ENCODE results near the gene CD320. TPM values are rescaled to one million over a fixed set of nuclear protein-coding genes. Genes with fewer than 3 reads are reported as not detected.

The CD320 gene
- total and polyA plus RNA-seq, 10 of the 15 experiments (the other 5 are each of a cell fraction or from before 2014, with no cell fraction given), result 1.1 to 134 (median 46.5) TPM

GRCh38 chr19:8338835-8339234 is 30.7 kb upstream of the CD320 start:
- Histone ChIP-seq H3K4me1 (ENCODE audit: control insufficient read depth, insufficient read depth, low read length) (peaks cover 5% of the 10 kb centered on the region), H3K79me2 (ENCODE audit: control insufficient read depth, insufficient read depth, low read length) (no peaks in the 10 kb centered on the region), H3K36me3 (ENCODE audit: control insufficient read depth in 2 of 2, insufficient read depth in 2 of 2, low read length in 1 of 2) (no peaks in the 10 kb centered on the region), H3K27me3 (replicated peaks in 1 of 2; ENCODE audit: control insufficient read depth in 2 of 2, insufficient read depth in 2 of 2, low read length in 1 of 2) (peaks cover 2 to 5% of the 10 kb centered on the region in 2 experiments; a peak in 3 of 4 replicates), H3K4me2 (ENCODE audit: control insufficient read depth, insufficient read depth) (no peak overlapping the region), H4K20me1 (ENCODE audit: control insufficient read depth, insufficient read depth) (no peaks in the 10 kb centered on the region), H3K27ac (ENCODE audit: control insufficient read depth, insufficient read depth) (no peak overlapping the region), H3K9me3 (replicated peaks; ENCODE audit: control insufficient read depth, insufficient read depth, low read length) (no peaks in the 10 kb centered on the region), H2AFZ (ENCODE audit: control insufficient read depth, low read depth, low read length) (no peak overlapping the region), H3K4me3 (no peak overlapping the region), H3K9ac (ENCODE audit: control insufficient read depth, insufficient read depth, low read length) (no peak overlapping the region)
- DNase-seq (ENCODE audit: low read depth, low spot score) (no peak), FAIRE-seq (no peak), ATAC-seq (no peak)
- in situ Hi-C loops (cut with MboI), result no loop called here
- RAD21 ChIA-PET (ENCODE audit: unreplicated experiment), result no interaction called here
- WGBS (ENCODE audit: insufficient coverage, insufficient replicate concordance, low lambda C conversion rate, missing lambda C conversion rate), result 58% methylated on average over 4 of the region's 6 CpGs
- intact Hi-C loops (cut with micrococcal nuclease; ENCODE audit: unreplicated experiment), result no loop called here
- TF ChIP-seq NRF1 (conservative IDR thresholded peaks at IDR 0.05; ENCODE audit: low read depth, low read length), result no peak
- POLR2A ChIA-PET, result no interaction called here
- no TSS peak for BruUV-seq (replicated peaks)
- SMC1A ChIA-PET (ENCODE audit: uncharacterized antibody, unreplicated experiment), result no interaction called here
- CTCF ChIA-PET, result interaction anchor here (1.0 kb wide), 1 partner anchor 15 kb away, joined by 3 read pairs; no protein-coding TSS in a partner anchor

GRCh38 chr19:8337728-8338127 is 29.6 kb upstream of the CD320 start:
- H3K4me3 ChIP-seq, result no peak overlapping the region
- H3K9ac ChIP-seq (ENCODE audit: control insufficient read depth, insufficient read depth, low read length), result no peak overlapping the region
- H4K20me1 ChIP-seq (ENCODE audit: control insufficient read depth, insufficient read depth), result no peaks in the 10 kb centered on the region
- H3K27ac ChIP-seq (ENCODE audit: control insufficient read depth, insufficient read depth), result no peak overlapping the region
- ChIA-PET RAD21 (ENCODE audit: unreplicated experiment) (interaction anchor here (0.6 kb wide), 1 partner anchor 1541 kb away, joined by 3 read pairs; no protein-coding TSS in a partner anchor), CTCF (no interaction called here), POLR2A (no interaction called here), SMC1A (ENCODE audit: uncharacterized antibody, unreplicated experiment) (no interaction called here)
- H3K79me2 ChIP-seq (ENCODE audit: control insufficient read depth, insufficient read depth, low read length), result no peaks in the 10 kb centered on the region
- no TSS peak for BruUV-seq (replicated peaks)
- no peaks in the 10 kb centered on the region for H3K9me3 ChIP-seq (replicated peaks; ENCODE audit: control insufficient read depth, insufficient read depth, low read length)
- ATAC-seq, result no peak
- no peak overlapping the region for H3K4me2 ChIP-seq (ENCODE audit: control insufficient read depth, insufficient read depth)
- WGBS (ENCODE audit: insufficient coverage, insufficient replicate concordance, low lambda C conversion rate, missing lambda C conversion rate), result 46% methylated on average over 6 of the region's 7 CpGs
- no peak overlapping the region for H2AFZ ChIP-seq (ENCODE audit: control insufficient read depth, low read depth, low read length)
- TF ChIP-seq BHLHE40 (IDR thresholded peaks at IDR 0.05; ENCODE audit: borderline replicate concordance in 1 of 2, low read depth in 2 of 2, low read length in 1 of 2) (no peak), JUNB (IDR thresholded peaks at IDR 0.05) (no peak), RAD51 (IDR thresholded peaks at IDR 0.05) (no peak), ZNF384 (IDR thresholded peaks at IDR 0.05; ENCODE audit: borderline replicate concordance, low read depth, low read length) (no peak), EZH2 (IDR thresholded peaks at IDR 0.05; ENCODE audit: borderline replicate concordance, control insufficient read depth, low read depth, low read length) (no peak), CUX1 (IDR thresholded peaks at IDR 0.05; ENCODE audit: insufficient replicate concordance, low read depth, low read length) (no peak)
- no peak for DNase-seq (ENCODE audit: low read depth, low spot score)
- intact Hi-C loops (cut with micrococcal nuclease; ENCODE audit: unreplicated experiment) (no loop called here), in situ Hi-C loops (cut with MboI) (no loop called here)
- no peaks in the 10 kb centered on the region for H3K36me3 ChIP-seq (ENCODE audit: control insufficient read depth in 2 of 2, insufficient read depth in 2 of 2, low read length in 1 of 2)
- H3K4me1 ChIP-seq (ENCODE audit: control insufficient read depth, insufficient read depth, low read length), result peaks cover 4% of the 10 kb centered on the region
- H3K27me3 ChIP-seq (replicated peaks in 1 of 2; ENCODE audit: control insufficient read depth in 2 of 2, insufficient read depth in 2 of 2, low read length in 1 of 2), result peaks cover 2 to 5% of the 10 kb centered on the region in 2 experiments; a peak in 3 of 4 replicates
- FAIRE-seq, result no peak
